ENCODE results near the gene PRDM16. TPM values are rescaled to one million over a fixed set of nuclear protein-coding genes. Genes with fewer than 3 reads are reported as not detected.
A peak's percentile ranks its signal among the peaks of the same experiment; 100 is the strongest.

The PRDM16 gene
- total RNA-seq, 1 experiment from 2014 or later = 5.3 TPM

DNA sequence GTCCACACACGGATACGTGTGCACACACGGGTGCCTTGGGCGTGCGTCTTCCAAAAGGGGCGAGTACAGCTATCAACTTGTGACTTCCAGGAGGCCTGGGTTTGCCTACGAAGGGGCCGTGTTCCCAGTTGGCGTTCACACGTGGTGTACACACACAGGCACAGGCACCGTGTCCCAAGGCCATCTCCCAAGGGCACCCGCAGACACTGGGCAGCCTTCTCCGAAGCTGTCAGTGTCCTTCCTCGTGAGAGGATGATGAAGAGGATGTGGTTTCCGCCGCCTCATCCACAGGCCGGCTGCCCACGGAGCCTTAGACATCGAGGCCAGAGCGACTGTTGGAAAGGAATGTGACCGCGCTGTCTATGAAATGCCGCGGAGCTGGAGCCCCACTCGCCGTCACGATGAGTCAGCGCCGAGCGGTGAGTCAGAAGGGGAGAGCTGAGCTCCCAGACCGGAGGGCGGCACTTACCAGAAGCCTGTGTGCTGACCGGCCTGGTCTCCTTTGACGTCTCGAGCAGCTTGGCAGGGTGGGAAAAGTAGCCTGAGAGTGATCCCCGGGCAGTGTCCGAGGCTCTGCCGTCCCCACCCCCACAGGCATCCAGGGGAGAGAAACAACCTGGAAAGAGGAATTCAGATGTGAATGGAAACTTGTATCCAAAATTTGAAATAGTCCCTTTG is 244.0 kb downstream of the PRDM16 start:
- H3K4me1 Mint-ChIP-seq (ENCODE audit: low read depth, unreplicated experiment) = peaks cover 16% of the 10 kb centered on the region
- CTCF ChIA-PET = interaction anchor here (1.5 kb wide), 1 partner anchor 19 kb away, joined by 3 read pairs; no protein-coding TSS in a partner anchor
- no peaks in the 10 kb centered on the region for H3K27me3 ChIP-seq (replicated peaks; ENCODE audit: control insufficient read depth, insufficient read depth, low read length)

DNA sequence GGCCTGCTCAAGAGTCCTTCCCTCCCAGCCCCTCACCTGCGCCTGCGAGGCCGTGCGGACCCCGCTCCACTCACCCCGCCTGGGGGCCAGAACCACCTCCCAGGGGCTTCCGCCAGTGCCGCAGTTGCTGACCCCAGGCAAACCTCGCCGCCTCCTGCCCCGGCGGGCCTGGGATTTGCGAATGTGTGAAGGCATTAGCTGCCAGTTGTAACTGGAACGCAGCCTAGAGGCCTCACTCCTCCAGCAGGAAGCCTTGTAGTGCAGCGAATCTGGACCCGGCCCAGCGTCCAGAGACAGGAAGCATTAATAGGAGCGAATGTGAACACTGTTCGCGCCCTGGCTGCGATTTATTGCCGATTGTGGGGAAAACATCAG is 244.6 kb downstream of the PRDM16 start:
- Histone ChIP-seq H3K4me3 (ENCODE audit: low read depth, low read length) (no peak overlapping the region), H3K4me1 (peaks cover 23% of the 10 kb centered on the region), H3K36me3 (ENCODE audit: control insufficient read depth, insufficient read depth, low read length) (no peaks in the 10 kb centered on the region; the same call in 1 of the 2 replicates), H3K27me3 (replicated peaks; ENCODE audit: control insufficient read depth, insufficient read depth, low read length) (no peaks in the 10 kb centered on the region), H3K9me3 (no peaks in the 10 kb centered on the region)
- no peak overlapping the region for H3K4me3 Mint-ChIP-seq (ENCODE audit: unreplicated experiment)
- peak overlapping the region; percentile 84 for H3K27ac Mint-ChIP-seq (ENCODE audit: unreplicated experiment)
- peaks cover 16% of the 10 kb centered on the region for H3K4me1 Mint-ChIP-seq (ENCODE audit: low read depth, unreplicated experiment)
- intact Hi-C loops (cut with micrococcal nuclease; ENCODE audit: unreplicated experiment) = no loop called here
- H3K9me3 Mint-ChIP-seq (ENCODE audit: unreplicated experiment) = no peaks in the 10 kb centered on the region
- ChIA-PET CTCF (interaction anchor here (1.5 kb wide), 1 partner anchor 20 kb away, joined by 3 read pairs; no protein-coding TSS in a partner anchor), POLR2A (interaction anchor here (0.9 to 1.1 kb wide), 2 partner anchors 10 to 20 kb away, joined by 3 to 5 read pairs; no protein-coding TSS in a partner anchor)
- H3K36me3 Mint-ChIP-seq (ENCODE audit: insufficient read depth, unreplicated experiment) = no peaks in the 10 kb centered on the region
- no peak for TF ChIP-seq CTCF (IDR thresholded peaks at IDR 0.05; ENCODE audit: insufficient read depth in 1 of 2, low read depth in 1 of 2, low read length in 1 of 2, severe bottlenecking in 1 of 2, unreplicated experiment in 1 of 2)
- TSS peak; percentile 77 for BruUV-seq (replicated peaks)
- no peaks in the 10 kb centered on the region for H3K27me3 Mint-ChIP-seq (ENCODE audit: insufficient read depth, unreplicated experiment)
- no peak for DNase-seq

More for the DNA sequence above, 244.0 kb downstream of the PRDM16 start:
- H3K9me3 Mint-ChIP-seq (ENCODE audit: unreplicated experiment) = no peaks in the 10 kb centered on the region
- no peak for TF ChIP-seq CTCF (IDR thresholded peaks at IDR 0.05; ENCODE audit: insufficient read depth in 1 of 2, low read depth in 1 of 2, low read length in 1 of 2, severe bottlenecking in 1 of 2, unreplicated experiment in 1 of 2)
- Histone ChIP-seq H3K36me3 (ENCODE audit: control insufficient read depth, insufficient read depth, low read length) (no peaks in the 10 kb centered on the region; the same call in 1 of the 2 replicates), H3K9me3 (no peaks in the 10 kb centered on the region), H3K4me1 (peaks cover 19% of the 10 kb centered on the region), H3K4me3 (ENCODE audit: low read depth, low read length) (no peak overlapping the region)
- no TSS peak for BruUV-seq (replicated peaks)
- H3K27me3 Mint-ChIP-seq (ENCODE audit: insufficient read depth, unreplicated experiment) = no peaks in the 10 kb centered on the region
- peak; percentile 76 to 88 for DNase-seq
- peak overlapping the region; percentile 84 for H3K27ac Mint-ChIP-seq (ENCODE audit: unreplicated experiment)
- H3K36me3 Mint-ChIP-seq (ENCODE audit: insufficient read depth, unreplicated experiment) = no peaks in the 10 kb centered on the region
- POLR2A ChIA-PET = interaction anchor here (0.9 to 1.1 kb wide), 2 partner anchors 10 to 20 kb away, joined by 3 to 5 read pairs; no protein-coding TSS in a partner anchor
- intact Hi-C loops (cut with micrococcal nuclease; ENCODE audit: unreplicated experiment) = no loop called here
- H3K4me3 Mint-ChIP-seq (ENCODE audit: unreplicated experiment) = no peak overlapping the region

GRCh38 chr1:3314491-3315381 is 245.7 kb downstream of the PRDM16 start:
- TF ChIP-seq CTCF (IDR thresholded peaks at IDR 0.05; ENCODE audit: insufficient read depth in 1 of 2, low read depth in 1 of 2, low read length in 1 of 2, severe bottlenecking in 1 of 2, unreplicated experiment in 1 of 2) = no peak
- POLR2A ChIA-PET = no interaction called here

More at GRCh38 chr1:3314491-3315381, 245.7 kb downstream of the PRDM16 start:
- no peaks in the 10 kb centered on the region for H3K27me3 ChIP-seq (replicated peaks; ENCODE audit: control insufficient read depth, insufficient read depth, low read length)
- Mint-ChIP-seq H3K4me3 (ENCODE audit: unreplicated experiment) (no peak overlapping the region), H3K27ac (ENCODE audit: unreplicated experiment) (peak overlapping the region; percentile 79), H3K4me1 (ENCODE audit: low read depth, unreplicated experiment) (peaks cover 16% of the 10 kb centered on the region), H3K36me3 (ENCODE audit: insufficient read depth, unreplicated experiment) (no peaks in the 10 kb centered on the region), H3K27me3 (ENCODE audit: insufficient read depth, unreplicated experiment) (no peaks in the 10 kb centered on the region), H3K9me3 (ENCODE audit: unreplicated experiment) (no peaks in the 10 kb centered on the region)
- no TSS peak for BruUV-seq (replicated peaks)
- no peaks in the 10 kb centered on the region; the same call in 1 of the 2 replicates for H3K36me3 ChIP-seq (ENCODE audit: control insufficient read depth, insufficient read depth, low read length)
- H3K9me3 ChIP-seq = no peaks in the 10 kb centered on the region
- CTCF ChIA-PET = no interaction called here
- intact Hi-C loops (cut with micrococcal nuclease; ENCODE audit: unreplicated experiment) = no loop called here
- peaks cover 34% of the 10 kb centered on the region for H3K4me1 ChIP-seq
- DNase-seq = no peak
- H3K4me3 ChIP-seq (ENCODE audit: low read depth, low read length) = no peak overlapping the region
